DMS53 treated with DMSO at 0.1 percent for 48 hours (cell line): ENCODE data around the gene ID3.
"Not testable (repeated sequence)": the region's sequence is repeated elsewhere in the genome, so short reads cannot be mapped to it uniquely, and the experiment has no call there.

Experiments
- DNase-seq: peaks from one replicate; lab custom pipeline; 2025; ENCODE audit not compliant: unreplicated experiment; lab: John Stamatoyannopoulos, UW

Gene ID3

GRCh38 chr1:23589585-23589986, 30.3 kb upstream of the ID3 start:
- DNase-seq = no peak

GRCh38 chr1:23588749-23589548, 29.6 kb upstream of the ID3 start:
- DNase-seq = no peak

- no peak for DNase-seq
Measured at GRCh38 chr1:23585321-23586022, 26.2 kb upstream of the ID3 start.

GRCh38 chr1:23583727-23584126, 24.4 kb upstream of the ID3 start:
- not testable (repeated sequence) for DNase-seq

GRCh38 chr1:23582820-23583219, 23.5 kb upstream of the ID3 start:
- no peak for DNase-seq

- peak; percentile 94 for DNase-seq
Measured at GRCh38 chr1:23581219-23581618, 21.9 kb upstream of the ID3 start.

- DNase-seq = no peak
Measured at GRCh38 chr1:23578997-23579363, 19.7 kb upstream of the ID3 start.

- no peak for DNase-seq
Measured at GRCh38 chr1:23578311-23578996, 19.2 kb upstream of the ID3 start.

- no peak for DNase-seq
Measured at GRCh38 chr1:23577056-23578004, 18.0 kb upstream of the ID3 start.

GRCh38 chr1:23576338-23577055, 17.2 kb upstream of the ID3 start:
- no peak for DNase-seq

- DNase-seq = no peak
Measured at GRCh38 chr1:23575226-23575810, 16.0 kb upstream of the ID3 start.

- no peak for DNase-seq
Measured at GRCh38 chr1:23574265-23574754, 15.0 kb upstream of the ID3 start.

GRCh38 chr1:23573574-23574182, 14.4 kb upstream of the ID3 start:
- DNase-seq = no peak

- no peak for DNase-seq
Measured at GRCh38 chr1:23571465-23571864, 12.2 kb upstream of the ID3 start.

GRCh38 chr1:23570001-23570691, 10.8 kb upstream of the ID3 start:
- DNase-seq = no peak

GRCh38 chr1:23568608-23569383, 9.5 kb upstream of the ID3 start:
- no peak for DNase-seq

GRCh38 chr1:23567996-23568607, 8.8 kb upstream of the ID3 start:
- no peak for DNase-seq

- DNase-seq = peak; percentile 33
Measured at GRCh38 chr1:23567629-23567995, 8.3 kb upstream of the ID3 start.
